Measurements from ENCODE around the gene HEXIM1. TPM values are rescaled to one million over a fixed set of nuclear protein-coding genes. Genes with fewer than 3 reads are reported as not detected.
A peak's percentile ranks its signal among the peaks of the same experiment; 100 is the strongest.

Gene HEXIM1
- total RNA-seq, 2 experiments from 2014 or later, result 50.5 to 50.9 TPM

GRCh38 chr17:45156242-45156641 lies 8.0 kb downstream of the HEXIM1 start:
- POLR2A ChIA-PET, result interaction anchor here (0.9 to 1.2 kb wide), 2 partner anchors 21 to 32 kb away, joined by 3 to 4 read pairs; partner anchors contain the start of gene ACBD4
- DNase-seq (no peak), ATAC-seq (ENCODE audit: poor library complexity) (no peak)
- CTCF ChIA-PET, result interaction anchor here (2.1 kb wide), 1 partner anchor 21 kb away, joined by 22 read pairs; the partner anchor contains the start of gene ACBD4
- Histone ChIP-seq H3K4me3 (ENCODE audit: low read length) (no peak overlapping the region), H3K27ac (ENCODE audit: low read depth in 1 of 2, low read length in 2 of 2) (no peak overlapping the region), H3K36me3 (ENCODE audit: insufficient read depth, low read length) (peaks cover 3% of the 10 kb centered on the region), H3K4me1 (ENCODE audit: insufficient read depth, low read length) (peaks cover 37% of the 10 kb centered on the region), H3K27me3 (ENCODE audit: control insufficient read depth in 1 of 2, insufficient read depth in 2 of 2, low read length in 2 of 2) (no peaks in the 10 kb centered on the region), H3K9me3 (ENCODE audit: control insufficient read depth in 1 of 2, insufficient read depth in 1 of 2, low read length in 2 of 2) (no peaks in the 10 kb centered on the region)
- intact Hi-C loops (cut with DNase I, micrococcal nuclease), result no loop called here
- Mint-ChIP-seq H3K4me1 (ENCODE audit: low read depth) (peaks cover 43% of the 10 kb centered on the region), H3K27me3 (no peaks in the 10 kb centered on the region), H3K36me3 (ENCODE audit: low read depth) (peaks cover 23% of the 10 kb centered on the region), H3K9me3 (no peaks in the 10 kb centered on the region), H3K27ac (no peak overlapping the region), H3K4me3 (no peak overlapping the region)
- no peak for TF ChIP-seq CTCF (IDR thresholded peaks at IDR 0.05)

GRCh38 chr17:45160447-45161287 lies 12.4 kb downstream of the HEXIM1 start:
- Mint-ChIP-seq H3K27me3 (no peaks in the 10 kb centered on the region), H3K4me3 (peak overlapping the region; percentile 93), H3K36me3 (ENCODE audit: low read depth) (peaks cover 27% of the 10 kb centered on the region), H3K27ac (peak overlapping the region; percentile 94), H3K9me3 (no peaks in the 10 kb centered on the region), H3K4me1 (ENCODE audit: low read depth) (peaks cover 40% of the 10 kb centered on the region)
- peak overlapping the region; percentile 97 for H3K4me3 ChIP-seq (ENCODE audit: low read length)
- DNase-seq (peak; percentile 39 to 77 (median 58)), ATAC-seq (ENCODE audit: poor library complexity) (peak; percentile 21)
- H3K27ac ChIP-seq (ENCODE audit: low read depth in 1 of 2, low read length in 2 of 2), result peak overlapping the region; percentile 98 to 99
- intact Hi-C loops (cut with DNase I, micrococcal nuclease), result loop anchor here (1.0 to 5.0 kb wide), 6 partner anchors 8 to 157 kb away; partner anchors contain the start of genes HEXIM1 (in 2 of the 2), ACBD4 (in 1 of the 2), MAP3K14 (in 1 of the 2) and NMT1 (in 1 of the 2)
- ChIA-PET POLR2A (interaction anchor here (1.0 to 5.6 kb wide), 20 partner anchors 11 to 974 kb away, joined by 3 to 630 read pairs (median 11); partner anchors contain the start of genes ACBD4, FMNL1, HEXIM1 and MAP3K14), CTCF (interaction anchor here (1.4 to 6.8 kb wide), 5 partner anchors 10 to 58 kb away, joined by 3 to 108 read pairs (median 16); partner anchors contain the start of genes ACBD4 and HEXIM1)
- no peaks in the 10 kb centered on the region for H3K27me3 ChIP-seq (ENCODE audit: control insufficient read depth in 1 of 2, insufficient read depth in 2 of 2, low read length in 2 of 2)
- peaks cover 26% of the 10 kb centered on the region for H3K4me1 ChIP-seq (ENCODE audit: insufficient read depth, low read length)
- no peak for TF ChIP-seq CTCF (IDR thresholded peaks at IDR 0.05)
- no peaks in the 10 kb centered on the region for H3K36me3 ChIP-seq (ENCODE audit: insufficient read depth, low read length)
- H3K9me3 ChIP-seq (ENCODE audit: control insufficient read depth in 1 of 2, insufficient read depth in 1 of 2, low read length in 2 of 2), result no peaks in the 10 kb centered on the region

- H3K36me3 Mint-ChIP-seq (ENCODE audit: low read depth), result peaks cover 27% of the 10 kb centered on the region
- no peak for TF ChIP-seq CTCF (IDR thresholded peaks at IDR 0.05)
- H3K4me1 ChIP-seq (ENCODE audit: insufficient read depth, low read length), result peaks cover 26% of the 10 kb centered on the region
- H3K27me3 Mint-ChIP-seq, result no peaks in the 10 kb centered on the region
- no peaks in the 10 kb centered on the region for H3K27me3 ChIP-seq (ENCODE audit: control insufficient read depth in 1 of 2, insufficient read depth in 2 of 2, low read length in 2 of 2)
- peak within 1 kb of the TSS; percentile 98 to 99 for H3K27ac ChIP-seq (ENCODE audit: low read depth in 1 of 2, low read length in 2 of 2)
- ChIA-PET CTCF (interaction anchor here (1.4 to 6.8 kb wide), 5 partner anchors 11 to 57 kb away, joined by 3 to 108 read pairs (median 16); partner anchors contain the start of genes ACBD4 and HEXIM1), POLR2A (interaction anchor here (0.6 to 5.6 kb wide), 24 partner anchors 10 to 1038 kb away, joined by 3 to 630 read pairs (median 5); partner anchors contain the start of genes ACBD4, FMNL1, HDAC5 and HEXIM1)
- ATAC-seq (ENCODE audit: poor library complexity) (peak; percentile 93), DNase-seq (peak; percentile 94 to 100 (median 98))
- H3K4me3 Mint-ChIP-seq, result peak within 1 kb of the TSS; percentile 93
- intact Hi-C loops (cut with DNase I, micrococcal nuclease), result loop anchor here (1.0 to 5.0 kb wide), 6 partner anchors 9 to 156 kb away; partner anchors contain the start of genes HEXIM1 (in 2 of the 2), ACBD4 (in 1 of the 2), MAP3K14 (in 1 of the 2) and NMT1 (in 1 of the 2)
- peak within 1 kb of the TSS; percentile 94 for H3K27ac Mint-ChIP-seq
- peaks cover 35% of the 10 kb centered on the region for H3K4me1 Mint-ChIP-seq (ENCODE audit: low read depth)
- H3K9me3 Mint-ChIP-seq, result no peaks in the 10 kb centered on the region
- H3K36me3 ChIP-seq (ENCODE audit: insufficient read depth, low read length), result no peaks in the 10 kb centered on the region
- peak within 1 kb of the TSS; percentile 97 for H3K4me3 ChIP-seq (ENCODE audit: low read length)
- H3K9me3 ChIP-seq (ENCODE audit: control insufficient read depth in 1 of 2, insufficient read depth in 1 of 2, low read length in 2 of 2), result no peaks in the 10 kb centered on the region
Measured at GRCh38 chr17:45161288-45162024, 13.2 kb downstream of the HEXIM1 start, which contains the start of gene HEXIM2. Gene HEXIM2, plus strand, starts transcription at chr17:45161875. Its CDS starts 919 bp downstream, at chr17:45162794.

Data from CD4-positive, alpha-beta T cell (primary cell).